Osteoblast (primary cell): Measurements from ENCODE around the gene SWAP70. TPM values are rescaled to one million over a fixed set of nuclear protein-coding genes. Genes with fewer than 3 reads are reported as not detected.
A peak's percentile ranks its signal among the peaks of the same experiment; 100 is the strongest.
"Not testable (repeated sequence)": the region's sequence is repeated elsewhere in the genome, so short reads cannot be mapped to it uniquely, and the experiment has no call there.

Experiments
- DNase-seq: peaks from one replicate; pipeline ENCODE4 v3.0.0; 2011; ENCODE audit warnings: low spot score, mixed read lengths; ENCODE audit not compliant: insufficient read length; ENCODE audit errors: missing footprints
- H2AFZ ChIP-seq: 2 replicates; pipeline ENCODE4 v1.6.0; 2011; ENCODE audit warnings: mild to moderate bottlenecking, low read length
- H3K27ac ChIP-seq: 2 replicates; pipeline ENCODE4 v1.5.1; 2011; ENCODE audit warnings: mild to moderate bottlenecking, low read depth, low read length, moderate library complexity
- H3K27me3 ChIP-seq: 2 replicates; pipeline ENCODE4 v1.6.0; 2012; ENCODE audit warnings: mild to moderate bottlenecking, control low read depth, inconsistent platforms, low read length, moderate library complexity; ENCODE audit not compliant: insufficient read depth
- H3K36me3 ChIP-seq: 2 replicates; pipeline ENCODE4 v1.5.1; 2011; ENCODE audit warnings: mild to moderate bottlenecking, low read length, control low read depth, moderate library complexity; ENCODE audit not compliant: insufficient read depth
- H3K4me1 ChIP-seq: 2 replicates; pipeline ENCODE4 v1.5.1; 2011; ENCODE audit warnings: mild to moderate bottlenecking, low read length, control low read depth, moderate library complexity; ENCODE audit not compliant: insufficient read depth
- H3K4me2 ChIP-seq: 2 replicates; pipeline ENCODE4 v1.6.0; 2011; ENCODE audit warnings: mild to moderate bottlenecking, low read length; ENCODE audit not compliant: insufficient read depth
- H3K4me3 ChIP-seq: fragments of 200-600 bp; sonication (generic); 3 replicates; pipeline ENCODE4 v1.5.1; 2012; ENCODE audit warnings: mild to moderate bottlenecking, low read length, inconsistent platforms; ENCODE audit not compliant: insufficient read depth
- H3K79me2 ChIP-seq: 2 replicates; pipeline ENCODE4 v1.6.0; 2012; ENCODE audit warnings: mild to moderate bottlenecking, low read length, control low read depth, inconsistent platforms; ENCODE audit not compliant: insufficient read depth
- H3K9me3 ChIP-seq: 2 replicates; pipeline ENCODE4 v1.5.1; 2011; ENCODE audit warnings: low read depth, low read length, control low read depth
- H4K20me1 ChIP-seq: 2 replicates; pipeline ENCODE4 v1.6.0; 2012; ENCODE audit warnings: mild to moderate bottlenecking, low read length, control low read depth; ENCODE audit not compliant: insufficient read depth
- total RNA-seq: library from RNA; depleted of rRNA; stranded (reverse); fragments of >200 nt; gene quantifications from 2 replicates; pipeline ENCODE4 v1.2.3, GENCODE V29; 2012
- TF ChIP-seq, protein P1 (sequence below): IDR thresholded peaks from 2 replicates; pipeline ENCODE4 v1.5.1; 2011; ENCODE audit warnings: mild to moderate bottlenecking, low read depth, low read length, moderate library complexity; ENCODE audit errors: extremely low read depth

Gene SWAP70
- total RNA-seq, 1 donor: 62.2 TPM

DNA sequence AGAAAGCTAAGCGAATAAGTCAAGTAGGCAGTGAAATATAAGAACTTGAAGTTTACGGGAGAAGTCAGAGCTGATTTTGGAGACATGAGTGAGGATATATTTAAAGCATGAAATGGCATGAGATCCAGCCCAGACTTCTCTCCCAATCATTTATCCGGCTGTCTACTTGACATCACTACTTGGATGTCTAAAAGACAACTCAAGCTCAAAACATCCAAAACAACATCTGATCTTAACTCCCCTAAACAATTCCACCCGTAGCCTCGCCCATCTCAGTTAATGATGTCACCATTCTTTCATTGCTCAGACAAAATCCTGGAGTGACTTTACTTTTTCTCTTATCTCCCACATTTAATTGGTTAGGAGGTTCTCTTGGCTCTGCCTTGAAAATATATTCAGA lies 45.9 kb upstream of the SWAP70 start:
- no peak overlapping the region for H3K4me3 ChIP-seq
- peak overlapping the region; percentile 47 for H2AFZ ChIP-seq
- peaks cover 26% of the 10 kb centered on the region for H3K4me1 ChIP-seq
- H3K79me2 ChIP-seq: no peaks in the 10 kb centered on the region
- DNase-seq: peak; percentile 88
- TF ChIP-seq, protein P1, sequence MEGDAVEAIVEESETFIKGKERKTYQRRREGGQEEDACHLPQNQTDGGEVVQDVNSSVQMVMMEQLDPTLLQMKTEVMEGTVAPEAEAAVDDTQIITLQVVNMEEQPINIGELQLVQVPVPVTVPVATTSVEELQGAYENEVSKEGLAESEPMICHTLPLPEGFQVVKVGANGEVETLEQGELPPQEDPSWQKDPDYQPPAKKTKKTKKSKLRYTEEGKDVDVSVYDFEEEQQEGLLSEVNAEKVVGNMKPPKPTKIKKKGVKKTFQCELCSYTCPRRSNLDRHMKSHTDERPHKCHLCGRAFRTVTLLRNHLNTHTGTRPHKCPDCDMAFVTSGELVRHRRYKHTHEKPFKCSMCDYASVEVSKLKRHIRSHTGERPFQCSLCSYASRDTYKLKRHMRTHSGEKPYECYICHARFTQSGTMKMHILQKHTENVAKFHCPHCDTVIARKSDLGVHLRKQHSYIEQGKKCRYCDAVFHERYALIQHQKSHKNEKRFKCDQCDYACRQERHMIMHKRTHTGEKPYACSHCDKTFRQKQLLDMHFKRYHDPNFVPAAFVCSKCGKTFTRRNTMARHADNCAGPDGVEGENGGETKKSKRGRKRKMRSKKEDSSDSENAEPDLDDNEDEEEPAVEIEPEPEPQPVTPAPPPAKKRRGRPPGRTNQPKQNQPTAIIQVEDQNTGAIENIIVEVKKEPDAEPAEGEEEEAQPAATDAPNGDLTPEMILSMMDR: no peak
- peak overlapping the region; percentile 54 for H3K27ac ChIP-seq
- H3K4me2 ChIP-seq: no peak overlapping the region
- H3K36me3 ChIP-seq: no peaks in the 10 kb centered on the region
- H3K27me3 ChIP-seq: no peaks in the 10 kb centered on the region
- no peaks in the 10 kb centered on the region for H4K20me1 ChIP-seq
- no peaks in the 10 kb centered on the region for H3K9me3 ChIP-seq

DNA sequence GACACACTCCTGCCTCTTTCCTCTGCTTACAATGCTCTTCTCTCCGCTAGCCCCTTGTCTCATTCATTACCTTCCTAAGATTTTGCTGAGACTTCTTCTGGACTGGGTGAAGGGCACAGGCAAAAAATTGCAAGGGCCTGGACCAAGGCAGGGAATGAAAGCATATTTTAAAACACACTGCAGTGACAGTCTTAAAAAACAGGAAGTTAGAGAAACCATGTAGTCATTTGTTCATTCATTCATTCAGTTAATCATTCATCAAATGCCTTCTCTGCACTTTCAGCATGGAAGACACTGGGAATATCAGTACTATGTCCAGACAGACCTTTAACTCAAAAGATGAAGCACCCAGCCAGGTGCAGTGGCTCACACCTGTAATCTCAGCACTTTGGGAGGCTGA lies 44.9 kb upstream of the SWAP70 start:
- Histone ChIP-seq H3K9me3 (no peaks in the 10 kb centered on the region), H2AFZ (no peak overlapping the region), H3K79me2 (no peaks in the 10 kb centered on the region), H3K4me2 (no peak overlapping the region), H4K20me1 (no peaks in the 10 kb centered on the region), H3K27me3 (no peaks in the 10 kb centered on the region), H3K4me1 (peaks cover 20% of the 10 kb centered on the region), H3K4me3 (no peak overlapping the region), H3K27ac (no peak overlapping the region), H3K36me3 (no peaks in the 10 kb centered on the region)
- TF ChIP-seq, protein P1: no peak
- DNase-seq: no peak

DNA sequence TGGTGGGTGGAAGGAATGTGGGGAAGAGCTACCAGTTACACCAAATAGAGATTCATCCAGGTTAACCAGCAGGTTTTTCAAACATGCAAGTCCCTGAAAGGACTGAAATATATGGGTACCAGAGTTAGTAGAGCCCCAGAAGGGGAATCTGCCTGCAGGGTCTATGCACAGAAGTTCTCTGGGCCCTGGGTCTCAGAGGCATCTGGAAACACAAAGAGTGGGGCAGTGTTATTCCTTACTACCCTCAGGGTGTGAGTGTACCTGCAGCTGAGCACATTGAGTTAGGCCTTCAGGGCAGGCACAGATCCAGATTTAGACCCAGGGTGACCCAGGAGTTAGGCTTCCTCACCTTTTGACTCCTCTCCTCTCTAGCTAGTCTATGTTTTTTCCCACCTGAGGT lies 43.9 kb upstream of the SWAP70 start:
- Histone ChIP-seq H3K4me1 (peaks cover 11% of the 10 kb centered on the region), H3K4me2 (no peak overlapping the region), H3K27me3 (no peaks in the 10 kb centered on the region), H3K36me3 (no peaks in the 10 kb centered on the region), H2AFZ (no peak overlapping the region), H3K27ac (no peak overlapping the region), H3K4me3 (no peak overlapping the region), H3K9me3 (no peaks in the 10 kb centered on the region), H4K20me1 (no peaks in the 10 kb centered on the region), H3K79me2 (no peaks in the 10 kb centered on the region)
- TF ChIP-seq, protein P1: no peak
- no peak for DNase-seq

DNA sequence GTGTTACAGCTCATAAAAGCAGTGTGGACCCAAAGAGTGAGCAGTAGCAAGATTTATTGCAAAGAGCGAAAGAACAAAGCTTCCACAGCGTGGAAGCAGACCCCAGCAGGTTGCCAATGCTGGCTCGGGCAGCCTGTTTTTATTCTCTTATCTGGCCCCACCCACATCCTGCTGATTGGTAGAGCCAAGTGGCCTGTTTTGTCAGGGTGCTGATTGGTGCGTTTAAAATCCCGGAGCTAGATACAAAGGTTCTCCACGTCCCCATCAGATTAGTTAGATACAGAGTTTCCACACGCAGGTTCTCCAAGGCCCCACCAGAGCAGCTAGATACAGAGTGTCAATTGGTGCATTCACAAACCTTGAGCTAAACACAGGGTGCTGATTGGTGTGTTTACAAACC lies 41.5 kb upstream of the SWAP70 start:
- H3K79me2 ChIP-seq, H3K27me3 ChIP-seq, H3K4me2 ChIP-seq, H3K4me3 ChIP-seq, DNase-seq, H4K20me1 ChIP-seq, H3K27ac ChIP-seq, H3K36me3 ChIP-seq, H3K9me3 ChIP-seq, H2AFZ ChIP-seq, H3K4me1 ChIP-seq: not testable (repeated sequence)

DNA sequence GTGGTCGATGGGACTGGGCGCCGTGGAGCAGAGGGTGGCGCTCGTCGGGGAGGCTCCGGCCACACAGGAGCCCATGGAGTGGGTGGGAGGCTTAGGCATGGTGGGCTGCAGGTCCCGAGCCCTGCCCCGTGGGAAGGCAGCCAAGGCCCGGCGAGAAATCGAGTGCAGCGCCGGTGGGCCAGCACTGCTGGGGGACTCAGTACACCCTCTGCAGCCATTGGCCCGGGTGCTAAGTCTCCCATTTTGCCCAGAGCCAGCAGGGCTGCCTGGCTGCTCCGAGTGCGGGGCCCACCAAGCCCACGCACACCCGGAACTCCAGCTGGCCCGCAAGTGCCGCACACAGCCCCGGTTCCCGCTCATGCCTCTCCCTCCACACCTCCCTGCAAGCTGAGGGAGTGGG lies 40.8 kb upstream of the SWAP70 start:
- not testable (repeated sequence) for H4K20me1 ChIP-seq, H2AFZ ChIP-seq, H3K4me1 ChIP-seq

More for the DNA sequence above, 40.8 kb upstream of the SWAP70 start:
- H3K79me2 ChIP-seq, H3K4me2 ChIP-seq, H3K36me3 ChIP-seq, H3K4me3 ChIP-seq, H3K9me3 ChIP-seq, H3K27ac ChIP-seq, DNase-seq, H3K27me3 ChIP-seq: not testable (repeated sequence)
